Liver (tissue), 9 donors: ENCODE results near the gene ABLIM2. TPM values are rescaled to one million over a fixed set of nuclear protein-coding genes. Genes with fewer than 3 reads are reported as not detected.

ENCODE experiments used
- DNase-seq: peaks from one replicate; pipeline ENCODE4 v3.0.0-alpha.2; 2017; ENCODE audit warnings: low spot score
- H3K27ac ChIP-seq, 2 donors: one replicate each; pipeline ENCODE4 v1.7.0; 2013; ENCODE audit warnings: inconsistent platforms in 2 of 2, low read length in 2 of 2, control low read depth in 1 of 2, low read depth in 1 of 2, mild to moderate bottlenecking in 1 of 2
- H3K27me3 ChIP-seq, 4 donors: one replicate each; pipeline versions ENCODE4 v1.6.1 to v1.7.0; 2013; ENCODE audit warnings: low read length in 3 of 4, inconsistent platforms in 1 of 4, mild to moderate bottlenecking in 1 of 4, moderate library complexity in 1 of 4; ENCODE audit not compliant: control insufficient read depth in 4 of 4, insufficient read depth in 4 of 4
- H3K36me3 ChIP-seq, 4 donors: one replicate each; pipeline versions ENCODE4 v1.6.1 to v1.7.0; 2013; ENCODE audit warnings: low read length in 3 of 4, mild to moderate bottlenecking in 3 of 4, low read depth in 1 of 4, moderate library complexity in 1 of 4; ENCODE audit not compliant: control insufficient read depth in 4 of 4, insufficient read depth in 3 of 4
- H3K4me1 ChIP-seq, 4 donors: one replicate each; pipeline versions ENCODE4 v1.6.1 to v1.7.0; 2013; ENCODE audit warnings: low read length in 3 of 4, mild to moderate bottlenecking in 3 of 4, moderate library complexity in 1 of 4; ENCODE audit not compliant: control insufficient read depth in 4 of 4, insufficient read depth in 4 of 4
- H3K4me3 ChIP-seq, 3 donors: one replicate each; pipeline versions ENCODE4 v1.6.1 to v1.7.0; 2013; ENCODE audit warnings: low read length in 3 of 3, control low read depth in 1 of 3, low read depth in 1 of 3, mild to moderate bottlenecking in 1 of 3
- H3K9ac ChIP-seq, 2 donors: one replicate each; pipeline ENCODE4 v1.7.0; 2013; ENCODE audit warnings: low read length in 2 of 2, mild to moderate bottlenecking in 2 of 2, moderate library complexity in 2 of 2, control low read depth in 1 of 2, low read depth in 1 of 2
- H3K9me3 ChIP-seq, 4 donors: one replicate each; pipeline versions ENCODE4 v1.6.1 to v1.7.0; 2013; ENCODE audit warnings: low read length in 3 of 4; ENCODE audit not compliant: control insufficient read depth in 4 of 4
- EGR1 ChIP-seq, 2 donors: IDR thresholded peaks; 2 replicates each; pipeline ENCODE4 v1.6.1; 2016 to 2018; ENCODE audit warnings: antibody characterized with exemption in 2 of 2, low read depth in 2 of 2
- GABPA ChIP-seq, 2 donors: IDR thresholded peaks in 1 of 2; conservative IDR thresholded peaks in 1 of 2; 2 replicates each; pipeline ENCODE4 v1.6.1; 2016; ENCODE audit warnings: antibody characterized with exemption in 2 of 2, mild to moderate bottlenecking in 1 of 2, moderate library complexity in 1 of 2
- HNF4A ChIP-seq, 2 donors: conservative IDR thresholded peaks; 2 replicates each; pipeline ENCODE4 v1.6.1; 2016; ENCODE audit warnings: antibody characterized with exemption in 2 of 2, mild to moderate bottlenecking in 2 of 2
- HNF4G ChIP-seq: IDR thresholded peaks from 2 replicates; pipeline ENCODE4 v1.6.1; 2016; ENCODE audit warnings: antibody characterized with exemption
- JUND ChIP-seq, 2 donors: IDR thresholded peaks; 2 replicates each; pipeline ENCODE4 v1.6.1; 2016; ENCODE audit warnings: antibody characterized with exemption in 2 of 2
- NR2F2 ChIP-seq: IDR thresholded peaks from 2 replicates; pipeline ENCODE4 v1.6.1; 2016; ENCODE audit warnings: antibody characterized with exemption
- RAD21 ChIP-seq, 2 donors: IDR thresholded peaks; 2 replicates each; pipeline ENCODE4 v1.6.1; 2016; ENCODE audit warnings: antibody characterized with exemption in 2 of 2, mild to moderate bottlenecking in 2 of 2
- SP1 ChIP-seq: IDR thresholded peaks from 2 replicates; pipeline ENCODE4 v1.6.1; 2018; ENCODE audit warnings: antibody characterized with exemption, mild to moderate bottlenecking
- TAF1 ChIP-seq: conservative IDR thresholded peaks from 2 replicates; pipeline ENCODE4 v1.6.1; 2016; ENCODE audit warnings: antibody characterized with exemption, mild to moderate bottlenecking
- YY1 ChIP-seq: IDR thresholded peaks from 2 replicates; pipeline ENCODE4 v1.6.1; 2016; ENCODE audit warnings: antibody characterized with exemption, mild to moderate bottlenecking
- WGBS: extraction: QIAGEN DNeasy Blood & Tissue Kit; methylation state at CpG from one replicate; pipeline ENCODE4 v1.1.7; 2013; 5-methylcytosine and 5-hydroxymethylcytosine counted together
- polyA plus RNA-seq, 2 donors: library from polyadenylated mRNA; stranded (reverse) in 1 of 2; unstranded in 1 of 2; fragments of 200-250 nt in 1 of 2; fragments of >200 nt in 1 of 2; fragmentation: Nextera tagmentation in 1 of 2; extraction: Ambion mirVana in 1 of 2; gene quantifications; one replicate each; pipeline versions ENCODE4 v1.2.1 to v1.2.3, GENCODE V29; 2013 to 2015
- total RNA-seq, 2 donors: library from RNA; depleted of rRNA; stranded (reverse); fragments of >200 nt; gene quantifications; one replicate each; pipeline ENCODE4 v1.2.3, GENCODE V29; 2014
- TF ChIP-seq, protein P1 (sequence below): IDR thresholded peaks from 2 replicates; pipeline ENCODE4 v1.6.1; 2016; ENCODE audit warnings: antibody characterized with exemption, mild to moderate bottlenecking
- TF ChIP-seq, protein P2 (sequence below): IDR thresholded peaks from 2 replicates; pipeline ENCODE4 v1.6.1; 2016; ENCODE audit warnings: antibody characterized with exemption
- donor health status: healthy.
- donor health status: healthy.
- donor health status: healthy.
- donor health status: healthy.
- donor health status: healthy.

The ABLIM2 gene
- total and polyA plus RNA-seq, 4 donors = 0.75 to 2.5 (median 0.93) TPM

DNA sequence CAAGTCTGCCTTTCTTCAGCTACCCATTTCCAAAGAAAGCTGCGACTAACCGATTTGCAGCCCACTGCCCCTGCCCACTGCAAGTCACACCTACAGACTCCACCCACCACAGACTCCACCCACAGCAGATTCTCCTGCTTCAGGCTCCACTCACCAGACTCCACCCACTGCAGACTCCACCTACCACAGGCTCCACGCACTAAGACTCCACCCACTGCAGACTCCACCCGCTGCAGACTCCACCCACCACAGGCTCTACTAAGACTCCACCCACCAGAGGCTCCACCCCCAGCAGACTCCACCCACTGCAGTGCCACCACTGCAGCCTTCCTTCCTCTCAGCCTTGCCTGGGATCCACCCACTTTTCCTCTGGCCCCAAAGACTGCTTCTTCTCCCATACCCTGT is 41.3 kb downstream of the ABLIM2 start:
- no peak overlapping the region for H3K9ac ChIP-seq
- TF ChIP-seq HNF4G (no peak), SP1 (no peak), EGR1 (IDR thresholded peaks at IDR 0.05; ENCODE audit: low read depth in 2 of 2) (no peak), HNF4A (conservative IDR thresholded peaks at IDR 0.05) (no peak), RAD21 (IDR thresholded peaks at IDR 0.05) (no peak), GABPA (IDR thresholded peaks at IDR 0.05 in 1 of 2, conservative IDR thresholded peaks at IDR 0.05 in 1 of 2) (no peak), NR2F2 (no peak), YY1 (no peak)
- TF ChIP-seq, protein P1, sequence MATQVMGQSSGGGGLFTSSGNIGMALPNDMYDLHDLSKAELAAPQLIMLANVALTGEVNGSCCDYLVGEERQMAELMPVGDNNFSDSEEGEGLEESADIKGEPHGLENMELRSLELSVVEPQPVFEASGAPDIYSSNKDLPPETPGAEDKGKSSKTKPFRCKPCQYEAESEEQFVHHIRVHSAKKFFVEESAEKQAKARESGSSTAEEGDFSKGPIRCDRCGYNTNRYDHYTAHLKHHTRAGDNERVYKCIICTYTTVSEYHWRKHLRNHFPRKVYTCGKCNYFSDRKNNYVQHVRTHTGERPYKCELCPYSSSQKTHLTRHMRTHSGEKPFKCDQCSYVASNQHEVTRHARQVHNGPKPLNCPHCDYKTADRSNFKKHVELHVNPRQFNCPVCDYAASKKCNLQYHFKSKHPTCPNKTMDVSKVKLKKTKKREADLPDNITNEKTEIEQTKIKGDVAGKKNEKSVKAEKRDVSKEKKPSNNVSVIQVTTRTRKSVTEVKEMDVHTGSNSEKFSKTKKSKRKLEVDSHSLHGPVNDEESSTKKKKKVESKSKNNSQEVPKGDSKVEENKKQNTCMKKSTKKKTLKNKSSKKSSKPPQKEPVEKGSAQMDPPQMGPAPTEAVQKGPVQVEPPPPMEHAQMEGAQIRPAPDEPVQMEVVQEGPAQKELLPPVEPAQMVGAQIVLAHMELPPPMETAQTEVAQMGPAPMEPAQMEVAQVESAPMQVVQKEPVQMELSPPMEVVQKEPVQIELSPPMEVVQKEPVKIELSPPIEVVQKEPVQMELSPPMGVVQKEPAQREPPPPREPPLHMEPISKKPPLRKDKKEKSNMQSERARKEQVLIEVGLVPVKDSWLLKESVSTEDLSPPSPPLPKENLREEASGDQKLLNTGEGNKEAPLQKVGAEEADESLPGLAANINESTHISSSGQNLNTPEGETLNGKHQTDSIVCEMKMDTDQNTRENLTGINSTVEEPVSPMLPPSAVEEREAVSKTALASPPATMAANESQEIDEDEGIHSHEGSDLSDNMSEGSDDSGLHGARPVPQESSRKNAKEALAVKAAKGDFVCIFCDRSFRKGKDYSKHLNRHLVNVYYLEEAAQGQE = no peak
- TF ChIP-seq, protein P2, sequence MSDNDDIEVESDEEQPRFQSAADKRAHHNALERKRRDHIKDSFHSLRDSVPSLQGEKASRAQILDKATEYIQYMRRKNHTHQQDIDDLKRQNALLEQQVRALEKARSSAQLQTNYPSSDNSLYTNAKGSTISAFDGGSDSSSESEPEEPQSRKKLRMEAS = no peak
- H3K36me3 ChIP-seq = no peaks in the 10 kb centered on the region
- peak overlapping the region in 1 of 2 donors; percentile 42 for H3K27ac ChIP-seq
- H3K4me3 ChIP-seq = no peak overlapping the region
- 59% methylated on average over 4 of the region's 4 CpGs for WGBS
- H3K4me1 ChIP-seq = peaks cover 5 to 17% (median 8%) of the 10 kb centered on the region in 4 donors
- peak; percentile 46 for DNase-seq
- no peaks in the 10 kb centered on the region for H3K9me3 ChIP-seq
- no peaks in the 10 kb centered on the region for H3K27me3 ChIP-seq

DNA sequence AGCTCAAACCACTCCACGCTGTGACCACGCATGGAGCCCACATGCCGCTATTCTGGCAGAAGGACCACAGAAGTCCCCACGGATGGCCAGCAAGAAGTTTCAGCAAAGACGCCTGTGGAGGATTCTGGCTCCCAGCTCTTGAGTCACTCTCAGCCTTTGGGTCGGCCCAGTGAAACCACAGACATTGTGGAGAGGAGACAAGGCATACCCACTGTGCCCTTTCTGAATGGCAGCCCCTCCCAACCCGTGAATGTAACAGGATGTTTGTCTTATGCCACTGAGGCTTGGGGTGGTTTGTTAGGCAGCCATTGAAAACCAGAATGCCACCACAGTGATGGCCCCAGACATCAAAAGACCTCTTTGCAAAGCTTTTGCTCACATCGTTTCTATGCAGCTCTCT is 42.7 kb downstream of the ABLIM2 start:
- no peak overlapping the region for H3K27ac ChIP-seq
- H3K9ac ChIP-seq = no peak overlapping the region
- H3K9me3 ChIP-seq = no peaks in the 10 kb centered on the region
- no peak overlapping the region for H3K4me3 ChIP-seq
- no peaks in the 10 kb centered on the region for H3K36me3 ChIP-seq
- H3K27me3 ChIP-seq = no peaks in the 10 kb centered on the region
- H3K4me1 ChIP-seq = peaks cover 5 to 17% (median 8%) of the 10 kb centered on the region in 4 donors
- DNase-seq = no peak
- TF ChIP-seq TAF1 (no peak), JUND (IDR thresholded peaks at IDR 0.05) (no peak), RAD21 (IDR thresholded peaks at IDR 0.05) (no peak), YY1 (no peak)
- TF ChIP-seq, protein P2 = no peak
- TF ChIP-seq, protein P1 = no peak
- 79% methylated on average over 8 of the region's 8 CpGs for WGBS
